BE2C (cell line): ENCODE results near the gene TENT5A. TPM values are rescaled to one million over a fixed set of nuclear protein-coding genes. Genes with fewer than 3 reads are reported as not detected.

ENCODE experiments used
- DNase-seq: peaks from one replicate; pipeline ENCODE4 v3.0.0-alpha.2; 2020
- H3K27me3 ChIP-seq: fragments of 250-450 bp; sonication (Bioruptor Pico); 2 replicates; pipeline ENCODE4 v1.5.1; 2020; ENCODE audit warnings: mild to moderate bottlenecking
- H3K36me3 ChIP-seq: fragments of 250-450 bp; sonication (Bioruptor Pico); 2 replicates; pipeline ENCODE4 v1.5.1; 2020; ENCODE audit warnings: mild to moderate bottlenecking
- H3K4me1 ChIP-seq: fragments of 250-450 bp; sonication (Bioruptor Pico); 2 replicates; pipeline ENCODE4 v1.5.1; 2020
- H3K4me3 ChIP-seq: 2 replicates; pipeline ENCODE4 v1.5.1; 2011; ENCODE audit warnings: low read depth, low read length
- H3K9me3 ChIP-seq: fragments of 250-450 bp; sonication (Bioruptor Pico); 2 replicates; pipeline ENCODE4 v1.5.1; 2020
- polyA plus RNA-seq: library from polyadenylated mRNA; unstranded; fragments of >200 nt; gene quantifications from one replicate; pipeline ENCODE4 v1.2.1, GENCODE V29; 2012; ENCODE audit warnings: low read depth, missing spikeins; ENCODE audit not compliant: insufficient read length, insufficient read depth
- TF ChIP-seq, protein P1 (sequence below): IDR thresholded peaks from 2 replicates; pipeline ENCODE4 v1.5.1; 2012; ENCODE audit warnings: mild to moderate bottlenecking, low read depth, low read length

Gene TENT5A
- 1.4 TPM for polyA plus RNA-seq

GRCh38 chr6:81752084-81752920 lies at the start of gene TENT5A:
TSS of gene TENT5A (minus strand) at chr6:81752681. CDS start at chr6:81752141, 540 bp downstream.
- no peaks in the 10 kb centered on the region for H3K36me3 ChIP-seq
- TF ChIP-seq, protein P1, sequence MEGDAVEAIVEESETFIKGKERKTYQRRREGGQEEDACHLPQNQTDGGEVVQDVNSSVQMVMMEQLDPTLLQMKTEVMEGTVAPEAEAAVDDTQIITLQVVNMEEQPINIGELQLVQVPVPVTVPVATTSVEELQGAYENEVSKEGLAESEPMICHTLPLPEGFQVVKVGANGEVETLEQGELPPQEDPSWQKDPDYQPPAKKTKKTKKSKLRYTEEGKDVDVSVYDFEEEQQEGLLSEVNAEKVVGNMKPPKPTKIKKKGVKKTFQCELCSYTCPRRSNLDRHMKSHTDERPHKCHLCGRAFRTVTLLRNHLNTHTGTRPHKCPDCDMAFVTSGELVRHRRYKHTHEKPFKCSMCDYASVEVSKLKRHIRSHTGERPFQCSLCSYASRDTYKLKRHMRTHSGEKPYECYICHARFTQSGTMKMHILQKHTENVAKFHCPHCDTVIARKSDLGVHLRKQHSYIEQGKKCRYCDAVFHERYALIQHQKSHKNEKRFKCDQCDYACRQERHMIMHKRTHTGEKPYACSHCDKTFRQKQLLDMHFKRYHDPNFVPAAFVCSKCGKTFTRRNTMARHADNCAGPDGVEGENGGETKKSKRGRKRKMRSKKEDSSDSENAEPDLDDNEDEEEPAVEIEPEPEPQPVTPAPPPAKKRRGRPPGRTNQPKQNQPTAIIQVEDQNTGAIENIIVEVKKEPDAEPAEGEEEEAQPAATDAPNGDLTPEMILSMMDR = peak; percentile 18
- no peaks in the 10 kb centered on the region for H3K27me3 ChIP-seq
- H3K4me1 ChIP-seq = peaks cover 5% of the 10 kb centered on the region; the same call in 1 of the 2 replicates
- H3K4me3 ChIP-seq = peak within 1 kb of the TSS; percentile 56
- no peaks in the 10 kb centered on the region for H3K9me3 ChIP-seq
- peak; percentile 95 for DNase-seq

DNA sequence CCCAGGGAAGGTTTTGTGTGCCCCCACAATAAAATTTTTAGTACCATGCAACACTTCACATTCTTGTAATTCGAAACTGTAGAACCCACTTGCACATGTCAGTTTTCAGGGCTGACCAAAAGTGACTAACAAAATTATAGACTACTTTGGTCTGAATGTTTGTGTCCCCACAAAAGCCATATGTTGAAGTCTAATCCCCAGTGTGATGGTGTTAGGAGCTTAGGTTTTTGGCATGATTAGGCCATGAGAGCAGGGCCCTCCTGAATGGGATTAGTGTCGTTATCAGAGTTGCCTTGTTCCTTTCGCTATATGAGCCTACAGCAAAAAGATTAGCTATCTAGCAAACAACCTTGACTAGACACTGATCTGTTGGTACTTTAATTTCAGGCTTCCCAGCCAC lies 49.0 kb upstream of the TENT5A start:
- Histone ChIP-seq H3K9me3 (no peaks in the 10 kb centered on the region), H3K36me3 (no peaks in the 10 kb centered on the region), H3K4me3 (no peak overlapping the region), H3K4me1 (no peaks in the 10 kb centered on the region), H3K27me3 (no peaks in the 10 kb centered on the region)
- TF ChIP-seq, protein P1 = no peak
- DNase-seq = no peak

- DNase-seq = no peak
- Histone ChIP-seq H3K9me3 (no peaks in the 10 kb centered on the region), H3K27me3 (no peaks in the 10 kb centered on the region), H3K36me3 (no peaks in the 10 kb centered on the region), H3K4me3 (no peak overlapping the region), H3K4me1 (no peaks in the 10 kb centered on the region)
- TF ChIP-seq, protein P1 = no peak
Observed at GRCh38 chr6:81800666-81801065, 48.2 kb upstream of the TENT5A start.

GRCh38 chr6:81799323-81799722 lies 46.8 kb upstream of the TENT5A start:
- Histone ChIP-seq H3K27me3 (no peaks in the 10 kb centered on the region), H3K4me3 (no peak overlapping the region), H3K9me3 (no peaks in the 10 kb centered on the region), H3K4me1 (no peaks in the 10 kb centered on the region), H3K36me3 (no peaks in the 10 kb centered on the region)
- TF ChIP-seq, protein P1 = no peak
- no peak for DNase-seq

- no peaks in the 10 kb centered on the region for H3K9me3 ChIP-seq
- TF ChIP-seq, protein P1 = no peak
- no peaks in the 10 kb centered on the region for H3K4me1 ChIP-seq
- no peaks in the 10 kb centered on the region for H3K27me3 ChIP-seq
- H3K36me3 ChIP-seq = no peaks in the 10 kb centered on the region
- no peak for DNase-seq
- H3K4me3 ChIP-seq = no peak overlapping the region
Observed at GRCh38 chr6:81797591-81797990, 45.1 kb upstream of the TENT5A start.

- TF ChIP-seq, protein P1 = no peak
- H3K9me3 ChIP-seq = no peaks in the 10 kb centered on the region
- H3K4me1 ChIP-seq = no peaks in the 10 kb centered on the region
- no peak overlapping the region for H3K4me3 ChIP-seq
- H3K36me3 ChIP-seq = no peaks in the 10 kb centered on the region
- no peak for DNase-seq
- H3K27me3 ChIP-seq = no peaks in the 10 kb centered on the region
Observed at GRCh38 chr6:81795890-81796289, 43.4 kb upstream of the TENT5A start.
